ENCODE measurements around the gene ZNF423. TPM values are rescaled to one million over a fixed set of nuclear protein-coding genes. Genes with fewer than 3 reads are reported as not detected.

The ZNF423 gene
- total RNA-seq, 1 donor from 2014 or later, result 0.69 TPM

GRCh38 chr16:49440156-49441065 lies 415.5 kb downstream of the ZNF423 start:
- DNase-seq (ENCODE audit: low read depth), result no peak
- TF ChIP-seq CTCF (conservative IDR thresholded peaks at IDR 0.05; ENCODE audit: low read depth, low read length), result no peak
- H3K4me3 ChIP-seq (ENCODE audit: low read depth, low read length), result no peak overlapping the region

- H3K4me3 ChIP-seq (ENCODE audit: low read depth, low read length), result no peak overlapping the region
- TF ChIP-seq CTCF (conservative IDR thresholded peaks at IDR 0.05; ENCODE audit: low read depth, low read length), result no peak
- no peak for DNase-seq (ENCODE audit: low read depth)
Measured at GRCh38 chr16:49439676-49440075, 416.2 kb downstream of the ZNF423 start.

DNA sequence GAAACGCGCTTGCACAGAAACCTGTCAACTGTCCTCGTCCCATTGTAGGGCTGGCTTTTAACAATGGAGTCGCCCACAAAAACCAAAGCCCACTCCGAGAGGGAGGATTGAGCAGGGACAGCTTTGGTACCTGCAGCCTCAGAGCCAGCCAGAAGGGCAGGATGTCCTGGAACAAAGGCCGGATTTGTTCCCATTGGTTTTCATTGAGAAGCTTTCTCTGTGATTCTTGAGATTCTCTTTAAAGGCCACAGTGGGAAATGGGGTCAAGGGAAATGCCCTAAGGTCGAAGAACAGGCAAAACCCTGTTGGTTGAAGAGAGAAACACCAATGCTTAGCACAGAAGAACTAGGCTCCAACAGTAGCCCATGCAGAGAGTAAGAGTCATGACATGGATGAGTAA lies 416.9 kb downstream of the ZNF423 start:
- DNase-seq (ENCODE audit: low read depth), result no peak
- no peak for TF ChIP-seq CTCF (conservative IDR thresholded peaks at IDR 0.05; ENCODE audit: low read depth, low read length)
- no peak overlapping the region for H3K4me3 ChIP-seq (ENCODE audit: low read depth, low read length)

Other genes with a start within 250 kb of the ZNF423 start
- 13.1 and 20.3 TPM in 2 replicates for gene CNEP1R1, start 169.1 kb upstream of the ZNF423 start, total RNA-seq
- gene HEATR3, start 209.9 kb upstream of the ZNF423 start, total RNA-seq, result 18.3 and 25.8 TPM in 2 replicates